A549 (cell line): ENCODE data around the gene FAM53B. TPM values are rescaled to one million over a fixed set of nuclear protein-coding genes. Genes with fewer than 3 reads are reported as not detected.

Experiments
- ATAC-seq, 2 experiments: fragments of 200-7000 bp in 1 of 2; fragments of >200 bp in 1 of 2; cut with Nextera tagmentation in 1 of 2; cut with Tn5 transposase in 1 of 2; 3 replicates each; pipeline versions ENCODE4 v1.8.0 to v1.9.1; 2018 to 2020; ENCODE audit warnings: mild to moderate bottlenecking in 1 of 2, moderate library complexity in 1 of 2
- CTCF ChIA-PET: fragments of 300-600 bp; sonication (Branson Sonifier 250); formaldehyde crosslinking; extraction: SDS; loops from one replicate; lab custom pipeline; 2021; ENCODE audit warnings: antibody characterized with exemption, inconsistent platforms; lab: Yijun Ruan, JAX
- POLR2A ChIA-PET: fragments of 350-600 bp; formaldehyde crosslinking; extraction: SDS; loops from one replicate; lab custom pipeline; 2021; ENCODE audit warnings: antibody characterized with exemption, inconsistent platforms; lab: Yijun Ruan, JAX
- DNase-seq, 2 experiments: peaks; one replicate each; pipeline versions ENCODE4 v3.0.0 to v3.0.0-alpha.2; 2011 to 2016; ENCODE audit warnings: low read depth in 1 of 2, low spot score in 1 of 2
- FAIRE-seq: peaks from 2 replicates; lab custom pipeline; 2011; peaks lifted over from hg19 to GRCh38; lab: Jason Lieb, UNC
- H3K27ac ChIP-seq, 2 experiments: fragments of >200 bp; sonication (Bioruptor Twin); formaldehyde crosslinking; 3 replicates each; pipeline ENCODE4 v1.5.1; 2016 to 2017
- H3K4me1 ChIP-seq: fragments of >200 bp; sonication (Bioruptor Twin); formaldehyde crosslinking; 3 replicates; pipeline ENCODE4 v1.6.1; 2016
- H3K4me2 ChIP-seq: fragments of >200 bp; sonication (Bioruptor Twin); formaldehyde crosslinking; 3 replicates; pipeline ENCODE4 v1.6.1; 2016
- H3K4me3 ChIP-seq: fragments of >200 bp; sonication (Bioruptor Twin); formaldehyde crosslinking; 3 replicates; pipeline ENCODE4 v1.5.1; 2016
- H3K9me3 ChIP-seq: fragments of >200 bp; sonication (Bioruptor Twin); formaldehyde crosslinking; 3 replicates; pipeline ENCODE4 v1.6.1; 2016
- BHLHE40 ChIP-seq: IDR thresholded peaks from 2 replicates; pipeline ENCODE4 v1.6.1; 2012; ENCODE audit warnings: low read depth, low read length, inconsistent platforms
- CEBPB ChIP-seq, 2 experiments: fragments of >200 bp in 1 of 2; sonication (Bioruptor Twin) in 1 of 2; formaldehyde crosslinking in 1 of 2; IDR thresholded peaks; 2 replicates each; pipeline ENCODE4 v1.6.1; 2012 to 2016
- CHD4 ChIP-seq: fragments of 200-600 bp; sonication (generic); IDR thresholded peaks from 2 replicates; pipeline ENCODE4 v1.6.1; 2016; ENCODE audit warnings: antibody characterized with exemption, mild to moderate bottlenecking, borderline replicate concordance
- FOSB ChIP-seq: fragments of 250-450 bp; sonication (Bioruptor Pico); IDR thresholded peaks from 2 replicates; pipeline ENCODE4 v1.5.0; 2020; ENCODE audit warnings: mild to moderate bottlenecking, moderate library complexity
- GATA3 ChIP-seq: IDR thresholded peaks from 2 replicates; pipeline ENCODE4 v1.6.1; 2012; ENCODE audit warnings: borderline replicate concordance
- HOXA7 ChIP-seq: fragments of 250-450 bp; sonication (Bioruptor Pico); IDR thresholded peaks from 2 replicates; pipeline ENCODE4 v1.5.0; 2020; ENCODE audit warnings: mild to moderate bottlenecking, moderate library complexity
- JUNB ChIP-seq: fragments of >200 bp; sonication (Bioruptor Twin); formaldehyde crosslinking; IDR thresholded peaks from 2 replicates; pipeline ENCODE4 v1.6.1; 2016
- KDM1A ChIP-seq: fragments of 200-600 bp; sonication (generic); IDR thresholded peaks from 2 replicates; pipeline ENCODE4 v1.6.1; 2016; ENCODE audit warnings: low read depth, mild to moderate bottlenecking
- MYC ChIP-seq: IDR thresholded peaks from 2 replicates; pipeline ENCODE4 v1.6.1; 2012; ENCODE audit warnings: mild to moderate bottlenecking, inconsistent platforms, low read length, improper control_type of control experiment, borderline replicate concordance
- PHF8 ChIP-seq: fragments of 200-600 bp; sonication (generic); IDR thresholded peaks from 2 replicates; pipeline ENCODE4 v1.6.1; 2016; ENCODE audit warnings: low read depth, mild to moderate bottlenecking, antibody characterized with exemption, moderate library complexity, borderline replicate concordance
- POLR2A ChIP-seq: IDR thresholded peaks from 2 replicates; pipeline ENCODE4 v1.6.1; 2012; ENCODE audit warnings: mild to moderate bottlenecking, low read length
- RNF2 ChIP-seq: fragments of 200-600 bp; sonication (generic); IDR thresholded peaks from 2 replicates; pipeline ENCODE4 v1.6.1; 2016; ENCODE audit warnings: low read depth, mild to moderate bottlenecking, antibody characterized with exemption, moderate library complexity, borderline replicate concordance
- ZNF302 ChIP-seq: fragments of 250-450 bp; sonication (Bioruptor Pico); IDR thresholded peaks from 2 replicates; pipeline ENCODE4 v1.9.0; 2021; ENCODE audit warnings: inconsistent platforms, mild to moderate bottlenecking, moderate library complexity
- ZSCAN20 ChIP-seq: fragments of 250-450 bp; sonication (Bioruptor Pico); IDR thresholded peaks from 2 replicates; pipeline ENCODE4 v1.8.0; 2022; ENCODE audit warnings: mild to moderate bottlenecking, moderate library complexity
- WGBS: methylation state at CpG from one replicate; pipeline ENCODE4 v1.1.6; 2017; ENCODE audit errors: missing lambda C conversion rate; 5-methylcytosine and 5-hydroxymethylcytosine counted together
- polyA plus RNA-seq, 4 experiments: library from polyadenylated mRNA; depleted of rRNA in 3 of 4; stranded (reverse); fragments of >200 nt; fragmentation: RNase III in 1 of 4; extraction: RNeasy Plus Mini Kit Qiagen cat#74134 plus additional on column Dnase treatment in 1 of 4; gene quantifications; 2 replicates in 3 of 4; 3 replicates in 1 of 4; pipeline ENCODE4 v1.2.3, GENCODE V29; 2011 to 2017
- TF ChIP-seq, protein P1 (sequence below): IDR thresholded peaks from 2 replicates; pipeline ENCODE4 v1.6.1; 2012
- TF ChIP-seq, protein P2 (sequence below): fragments of 250-450 bp; sonication (Bioruptor Pico); IDR thresholded peaks from 2 replicates; pipeline ENCODE4 v1.5.0; 2021; ENCODE audit warnings: mild to moderate bottlenecking, moderate library complexity, borderline replicate concordance
- TF ChIP-seq, protein P3 (sequence below): fragments of >200 bp; sonication (Bioruptor Twin); formaldehyde crosslinking; IDR thresholded peaks from 2 replicates; pipeline ENCODE4 v1.6.1; 2016
- TF ChIP-seq, protein P4 (sequence below): fragments of >200 bp; sonication (Bioruptor Twin); formaldehyde crosslinking; IDR thresholded peaks from 3 replicates; pipeline ENCODE4 v1.5.1; 2016
- TF ChIP-seq, protein P5 (sequence below): IDR thresholded peaks from 2 replicates; pipeline ENCODE4 v1.6.1; 2012
- TF ChIP-seq, protein P6 (sequence below): fragments of 150-350 bp; IDR thresholded peaks from 2 replicates; pipeline ENCODE4 v1.6.1; 2014; ENCODE audit warnings: low read depth, mild to moderate bottlenecking, low read length

The FAM53B gene
- polyA plus RNA-seq, 2 of the 4 experiments (the other 2 are of a cell fraction), result 5.1 to 8.5 TPM

DNA sequence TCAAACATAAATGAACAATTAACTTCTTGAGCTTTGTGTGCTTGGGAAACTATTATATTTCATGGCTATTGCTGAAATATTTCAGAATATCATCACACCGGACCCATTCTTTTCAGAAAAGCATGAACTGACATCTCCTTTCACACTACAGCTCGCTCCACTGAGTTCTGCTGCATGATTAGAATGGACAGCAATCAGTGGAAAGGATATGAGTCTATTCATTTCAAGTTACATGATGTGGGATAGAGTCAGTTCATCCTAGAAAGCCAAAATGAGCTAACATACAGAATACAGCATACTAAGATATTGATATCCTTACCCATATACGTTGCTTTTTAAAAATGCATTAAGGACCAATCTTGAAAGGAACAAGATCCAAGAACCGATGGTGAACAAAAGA is 1.1 kb upstream of the FAM53B start:
- Histone ChIP-seq H3K4me2 (peak overlapping the region; percentile 87), H3K4me3 (no peak overlapping the region), H3K4me1 (peaks cover 31% of the 10 kb centered on the region), H3K9me3 (no peaks in the 10 kb centered on the region), H3K27ac (peak overlapping the region in 1 of 2 experiments; percentile 95; a peak in 2 of 6 replicates)
- FAIRE-seq (peak; percentile 73), DNase-seq (no peak), ATAC-seq (no peak)
- TF ChIP-seq ZSCAN20 (CRISPR knock-in tag) (no peak), POLR2A (no peak), CHD4 (no peak), JUNB (no peak)
- TF ChIP-seq, protein P1, sequence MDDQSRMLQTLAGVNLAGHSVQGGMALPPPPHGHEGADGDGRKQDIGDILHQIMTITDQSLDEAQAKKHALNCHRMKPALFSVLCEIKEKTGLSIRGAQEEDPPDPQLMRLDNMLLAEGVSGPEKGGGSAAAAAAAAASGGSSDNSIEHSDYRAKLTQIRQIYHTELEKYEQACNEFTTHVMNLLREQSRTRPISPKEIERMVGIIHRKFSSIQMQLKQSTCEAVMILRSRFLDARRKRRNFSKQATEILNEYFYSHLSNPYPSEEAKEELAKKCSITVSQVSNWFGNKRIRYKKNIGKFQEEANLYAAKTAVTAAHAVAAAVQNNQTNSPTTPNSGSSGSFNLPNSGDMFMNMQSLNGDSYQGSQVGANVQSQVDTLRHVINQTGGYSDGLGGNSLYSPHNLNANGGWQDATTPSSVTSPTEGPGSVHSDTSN, result no peak
- TF ChIP-seq, protein P2, sequence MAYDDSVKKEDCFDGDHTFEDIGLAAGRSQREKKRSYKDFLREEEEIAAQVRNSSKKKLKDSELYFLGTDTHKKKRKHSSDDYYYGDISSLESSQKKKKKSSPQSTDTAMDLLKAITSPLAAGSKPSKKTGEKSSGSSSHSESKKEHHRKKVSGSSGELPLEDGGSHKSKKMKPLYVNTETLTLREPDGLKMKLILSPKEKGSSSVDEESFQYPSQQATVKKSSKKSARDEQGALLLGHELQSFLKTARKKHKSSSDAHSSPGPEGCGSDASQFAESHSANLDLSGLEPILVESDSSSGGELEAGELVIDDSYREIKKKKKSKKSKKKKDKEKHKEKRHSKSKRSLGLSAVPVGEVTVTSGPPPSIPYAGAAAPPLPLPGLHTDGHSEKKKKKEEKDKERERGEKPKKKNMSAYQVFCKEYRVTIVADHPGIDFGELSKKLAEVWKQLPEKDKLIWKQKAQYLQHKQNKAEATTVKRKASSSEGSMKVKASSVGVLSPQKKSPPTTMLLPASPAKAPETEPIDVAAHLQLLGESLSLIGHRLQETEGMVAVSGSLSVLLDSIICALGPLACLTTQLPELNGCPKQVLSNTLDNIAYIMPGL (CRISPR knock-in tag), result no peak
- ChIA-PET POLR2A (no interaction called here), CTCF (interaction anchor here (0.6 to 5.3 kb wide), 20 partner anchors 10 to 751 kb away, joined by 3 to 40 read pairs (median 3); no protein-coding TSS in a partner anchor)
- 84% methylated on average over 4 of the region's 4 CpGs for WGBS

DNA sequence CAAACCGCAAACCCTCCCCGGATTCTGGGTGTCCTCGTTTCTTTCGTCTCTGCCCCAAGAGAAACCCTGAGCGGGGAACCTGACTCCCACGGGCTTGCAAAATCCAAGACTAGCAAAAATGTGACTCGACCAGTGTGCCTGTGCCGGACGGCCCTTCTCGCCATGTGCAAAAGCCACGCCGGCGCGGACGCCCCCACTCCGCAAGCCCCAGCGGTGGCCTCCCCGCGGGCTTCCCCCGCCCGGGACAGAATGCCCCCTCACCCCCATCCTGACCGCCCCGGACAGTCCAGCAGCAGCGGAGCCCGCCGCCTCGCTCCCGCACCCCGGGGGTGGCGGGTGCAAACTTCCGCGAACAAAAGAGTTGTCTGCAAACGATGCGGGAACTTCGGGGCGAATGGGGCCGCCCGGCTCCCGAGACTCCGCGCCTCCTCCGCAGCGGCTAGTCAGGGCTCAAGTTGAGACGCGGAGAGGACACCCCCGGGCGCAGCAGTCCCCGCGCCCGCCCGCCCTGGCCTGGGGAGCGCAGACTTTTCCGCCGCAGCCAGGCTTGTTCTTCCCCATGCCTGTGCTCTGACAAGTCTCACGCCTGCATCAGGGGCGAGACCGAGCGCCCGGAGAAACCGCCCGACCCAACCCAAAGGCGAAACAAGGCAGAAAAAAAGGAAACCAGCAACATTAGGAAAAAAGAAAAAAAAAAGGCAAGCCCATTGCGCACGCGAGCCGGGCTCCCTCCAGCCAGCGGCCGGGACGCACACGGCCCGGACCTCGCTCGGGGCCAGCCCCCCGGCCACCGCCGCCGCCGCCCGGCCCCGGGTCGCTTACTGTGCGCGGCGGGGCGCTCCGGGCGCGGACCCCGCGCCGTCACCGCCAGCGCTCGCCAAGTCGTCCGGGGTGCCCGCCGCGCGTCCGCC is 732 bp downstream of the FAM53B start:
- peaks cover 31% of the 10 kb centered on the region for H3K4me1 ChIP-seq
- under 1% methylated on average over 35 of the region's 101 CpGs for WGBS
- peak overlapping the region; percentile 87 for H3K4me2 ChIP-seq
- H3K27ac ChIP-seq, result peak overlapping the region; percentile 87 to 95
- no peaks in the 10 kb centered on the region for H3K9me3 ChIP-seq
- ChIA-PET POLR2A (interaction anchor here (0.7 to 1.0 kb wide), 2 partner anchors 48 to 748 kb away, joined by 3 read pairs; partner anchors contain the start of gene EEF1AKMT2), CTCF (interaction anchor here (0.6 to 6.8 kb wide), 7 partner anchors 12 to 215 kb away, joined by 3 to 96 read pairs (median 3); no protein-coding TSS in a partner anchor)
- FAIRE-seq (no peak), DNase-seq (peak; percentile 27 to 54), ATAC-seq (peak; percentile 42 to 58; a peak in 5 of 6 replicates)
- TF ChIP-seq GATA3 (no peak), CEBPB (IDR thresholded peaks at IDR 0.05) (no peak), FOSB (CRISPR knock-in tag) (no peak), PHF8 (peak; percentile 24; the same call in 1 of the 2 replicates), KDM1A (no peak), BHLHE40 (no peak), MYC (peak; percentile 26; the same call in 1 of the 2 replicates), RNF2 (no peak), HOXA7 (CRISPR knock-in tag) (no peak), ZNF302 (CRISPR knock-in tag) (no peak)
- TF ChIP-seq, protein P1, result no peak
- TF ChIP-seq, protein P3, sequence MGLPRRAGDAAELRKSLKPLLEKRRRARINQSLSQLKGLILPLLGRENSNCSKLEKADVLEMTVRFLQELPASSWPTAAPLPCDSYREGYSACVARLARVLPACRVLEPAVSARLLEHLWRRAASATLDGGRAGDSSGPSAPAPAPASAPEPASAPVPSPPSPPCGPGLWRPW, result no peak
- TF ChIP-seq, protein P4, sequence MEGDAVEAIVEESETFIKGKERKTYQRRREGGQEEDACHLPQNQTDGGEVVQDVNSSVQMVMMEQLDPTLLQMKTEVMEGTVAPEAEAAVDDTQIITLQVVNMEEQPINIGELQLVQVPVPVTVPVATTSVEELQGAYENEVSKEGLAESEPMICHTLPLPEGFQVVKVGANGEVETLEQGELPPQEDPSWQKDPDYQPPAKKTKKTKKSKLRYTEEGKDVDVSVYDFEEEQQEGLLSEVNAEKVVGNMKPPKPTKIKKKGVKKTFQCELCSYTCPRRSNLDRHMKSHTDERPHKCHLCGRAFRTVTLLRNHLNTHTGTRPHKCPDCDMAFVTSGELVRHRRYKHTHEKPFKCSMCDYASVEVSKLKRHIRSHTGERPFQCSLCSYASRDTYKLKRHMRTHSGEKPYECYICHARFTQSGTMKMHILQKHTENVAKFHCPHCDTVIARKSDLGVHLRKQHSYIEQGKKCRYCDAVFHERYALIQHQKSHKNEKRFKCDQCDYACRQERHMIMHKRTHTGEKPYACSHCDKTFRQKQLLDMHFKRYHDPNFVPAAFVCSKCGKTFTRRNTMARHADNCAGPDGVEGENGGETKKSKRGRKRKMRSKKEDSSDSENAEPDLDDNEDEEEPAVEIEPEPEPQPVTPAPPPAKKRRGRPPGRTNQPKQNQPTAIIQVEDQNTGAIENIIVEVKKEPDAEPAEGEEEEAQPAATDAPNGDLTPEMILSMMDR, result no peak
- TF ChIP-seq, protein P5, sequence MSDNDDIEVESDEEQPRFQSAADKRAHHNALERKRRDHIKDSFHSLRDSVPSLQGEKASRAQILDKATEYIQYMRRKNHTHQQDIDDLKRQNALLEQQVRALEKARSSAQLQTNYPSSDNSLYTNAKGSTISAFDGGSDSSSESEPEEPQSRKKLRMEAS, result 0 out of 2 replicates have a peak, but pooled peaks have one; percentile 14
- TF ChIP-seq, protein P6, sequence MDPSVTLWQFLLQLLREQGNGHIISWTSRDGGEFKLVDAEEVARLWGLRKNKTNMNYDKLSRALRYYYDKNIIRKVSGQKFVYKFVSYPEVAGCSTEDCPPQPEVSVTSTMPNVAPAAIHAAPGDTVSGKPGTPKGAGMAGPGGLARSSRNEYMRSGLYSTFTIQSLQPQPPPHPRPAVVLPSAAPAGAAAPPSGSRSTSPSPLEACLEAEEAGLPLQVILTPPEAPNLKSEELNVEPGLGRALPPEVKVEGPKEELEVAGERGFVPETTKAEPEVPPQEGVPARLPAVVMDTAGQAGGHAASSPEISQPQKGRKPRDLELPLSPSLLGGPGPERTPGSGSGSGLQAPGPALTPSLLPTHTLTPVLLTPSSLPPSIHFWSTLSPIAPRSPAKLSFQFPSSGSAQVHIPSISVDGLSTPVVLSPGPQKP, result no peak
- H3K4me3 ChIP-seq, result peak overlapping the region; percentile 84
